A204.1 (cell line): Measurements from ENCODE around the gene PIP5K1C.
"Not testable (repeated sequence)": the region's sequence is repeated elsewhere in the genome, so short reads cannot be mapped to it uniquely, and the experiment has no call there.

Experiments used
- FAIRE-seq: peaks from 2 replicates; lab custom pipeline; 2012; peaks lifted over from hg19 to GRCh38; lab: Jason Lieb, UNC

The PIP5K1C gene

GRCh38 chr19:3673506-3674439 lies 26.5 kb downstream of the PIP5K1C start:
- no peak for FAIRE-seq

DNA sequence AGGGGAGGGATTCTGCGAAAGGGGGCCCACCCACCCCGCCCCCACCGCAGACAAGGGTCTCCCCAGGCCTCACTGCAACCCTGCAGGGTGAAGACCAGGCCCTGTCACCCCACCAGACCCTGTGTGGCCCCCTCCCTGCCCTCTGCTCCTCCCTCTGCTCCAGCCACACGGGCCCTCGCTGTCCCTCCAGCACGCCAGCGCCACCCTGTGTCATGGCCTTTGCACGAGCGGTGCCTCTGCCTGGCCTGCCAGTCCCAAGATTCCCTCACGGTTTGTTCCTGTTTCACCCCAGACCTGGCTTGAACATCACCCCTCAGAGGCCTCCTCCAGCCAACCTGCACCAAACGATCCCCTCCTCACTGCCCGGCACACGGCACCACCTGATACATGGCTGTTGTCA lies 27.3 kb downstream of the PIP5K1C start:
- FAIRE-seq, result no peak

GRCh38 chr19:3672575-3672948 lies 27.7 kb downstream of the PIP5K1C start:
- FAIRE-seq, result no peak

- FAIRE-seq, result no peak
These were observed 28.3 kb downstream of the PIP5K1C start for GRCh38 chr19:3671680-3672574.

DNA sequence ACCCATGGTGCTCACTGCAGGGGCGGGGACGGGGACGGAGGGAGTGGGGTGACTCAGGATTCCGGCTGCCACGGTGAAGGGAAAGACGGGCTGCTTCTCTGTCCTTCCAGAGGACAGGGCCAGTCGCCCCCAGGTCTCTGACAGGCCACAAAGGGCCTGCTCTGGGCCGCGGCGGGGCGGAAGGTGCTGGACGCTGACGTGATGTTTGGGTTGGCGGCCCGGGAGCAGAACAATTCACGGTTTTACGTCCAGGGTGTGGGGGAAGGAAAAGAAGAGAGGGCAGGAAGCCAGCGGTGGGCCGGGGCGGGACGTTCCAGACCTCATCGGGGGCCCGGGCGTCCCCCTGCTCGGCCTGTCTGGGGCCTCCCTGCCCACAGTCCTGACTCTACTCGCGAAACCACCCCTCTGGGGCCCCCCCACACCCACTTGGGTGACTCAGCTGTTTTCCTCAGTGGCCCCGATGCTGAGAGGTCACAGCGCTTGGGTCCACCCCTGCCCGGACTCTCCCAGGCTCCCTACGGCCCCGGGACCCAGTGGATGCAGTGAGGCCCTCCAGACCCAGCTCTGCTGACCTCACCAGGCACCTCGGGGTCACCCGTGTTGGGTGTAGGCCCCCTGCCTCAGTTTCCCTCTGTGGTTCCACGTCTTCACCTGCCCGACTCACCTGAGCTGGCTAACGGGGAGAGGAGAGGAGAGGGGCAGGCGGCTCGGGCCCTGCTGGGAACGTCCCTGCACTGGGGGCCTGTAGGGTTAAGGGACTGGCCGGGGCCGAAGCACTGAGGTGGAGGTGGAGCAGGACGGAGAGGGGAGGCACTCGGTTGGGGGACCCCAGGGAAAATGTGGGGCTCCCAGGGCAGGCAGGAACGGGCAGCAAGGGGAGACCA lies 29.2 kb downstream of the PIP5K1C start:
- no peak for FAIRE-seq

- FAIRE-seq, result no peak
These were observed 30.1 kb downstream of the PIP5K1C start for GRCh38 chr19:3669947-3670795.

DNA sequence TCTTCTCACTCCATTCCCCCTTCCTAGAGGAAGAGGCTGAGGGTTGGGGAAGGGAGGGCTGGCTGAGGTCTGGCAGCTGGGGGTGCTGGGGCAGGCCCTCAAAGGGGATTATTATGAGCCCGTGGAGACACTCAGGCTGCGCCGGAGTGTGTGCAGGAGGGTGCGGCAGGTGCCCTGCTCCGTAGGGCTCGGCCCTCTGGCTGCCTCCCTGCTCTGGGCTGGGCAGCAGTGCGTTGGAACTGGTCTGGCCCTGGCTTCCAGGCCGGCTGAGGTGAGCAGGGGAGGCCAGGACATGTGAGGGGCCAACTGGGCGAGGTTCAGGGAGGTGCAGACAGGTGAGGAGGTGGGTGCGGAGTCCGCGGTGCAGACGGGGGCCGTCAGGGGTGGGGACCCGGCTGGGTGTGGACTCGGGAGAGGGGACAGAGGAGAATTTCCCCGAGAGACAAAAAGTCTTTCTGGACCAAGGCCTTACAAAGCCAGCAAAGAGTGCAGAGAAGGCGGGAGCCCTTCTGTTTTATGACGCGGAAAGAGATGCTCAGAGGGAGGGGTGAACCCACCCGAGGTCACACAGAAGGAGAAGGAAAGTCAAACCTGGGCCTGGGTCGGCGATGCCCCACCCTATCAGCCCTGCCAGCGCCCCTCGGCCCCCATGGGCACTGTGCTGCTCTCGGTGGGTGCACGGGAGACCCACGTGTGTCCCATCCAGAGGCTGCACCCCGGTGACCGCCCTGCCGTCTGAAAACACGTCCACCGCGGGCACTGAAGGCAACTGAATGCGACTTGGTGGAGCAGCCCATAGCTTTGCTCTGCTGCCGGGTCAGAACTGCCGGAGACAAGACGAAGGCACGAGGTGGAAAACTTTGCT lies 31.0 kb downstream of the PIP5K1C start:
- FAIRE-seq, result no peak

DNA sequence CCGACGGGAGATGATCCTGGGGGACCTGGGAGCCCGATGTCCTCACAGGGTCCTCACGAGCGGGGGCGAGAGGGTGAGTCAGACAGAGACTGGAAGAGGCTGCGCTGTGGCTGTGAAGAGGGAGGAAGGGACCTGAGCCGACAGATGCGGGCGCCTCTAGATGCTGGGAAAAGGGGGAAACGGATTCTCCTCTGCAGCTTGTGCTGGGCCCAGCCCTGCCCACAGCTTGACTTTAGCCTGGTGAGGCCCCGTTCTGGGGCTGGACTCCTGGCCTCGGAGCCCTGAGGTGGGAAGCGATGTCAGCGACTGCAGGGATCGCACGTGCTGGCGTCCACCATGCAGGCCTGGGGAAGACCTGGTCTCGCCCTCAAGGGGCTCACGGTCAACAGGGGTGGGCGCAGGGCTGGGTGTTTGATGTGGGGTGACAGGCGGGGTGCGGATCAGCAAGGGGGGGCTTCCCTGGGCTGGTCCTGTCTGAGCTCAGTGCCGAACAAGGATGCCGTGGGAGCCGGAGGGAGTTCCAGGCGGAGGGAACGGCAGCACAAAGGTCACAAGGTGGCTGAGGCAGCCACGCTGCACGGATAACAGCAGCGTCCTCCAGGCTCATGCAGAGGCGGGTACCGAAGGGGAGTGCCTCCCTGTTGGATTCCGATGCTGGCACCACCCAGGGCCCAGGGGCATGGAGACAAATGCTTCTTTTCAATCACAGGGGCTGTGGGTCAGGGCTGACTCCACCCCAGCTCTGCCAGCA lies 31.8 kb downstream of the PIP5K1C start:
- no peak for FAIRE-seq

GRCh38 chr19:3667766-3668165 lies 32.5 kb downstream of the PIP5K1C start:
- no peak for FAIRE-seq

GRCh38 chr19:3667037-3667638 lies 33.1 kb downstream of the PIP5K1C start:
- no peak for FAIRE-seq

GRCh38 chr19:3666545-3666856 lies 33.8 kb downstream of the PIP5K1C start:
- not testable (repeated sequence) for FAIRE-seq

GRCh38 chr19:3665681-3666544 lies 34.4 kb downstream of the PIP5K1C start:
- no peak for FAIRE-seq

DNA sequence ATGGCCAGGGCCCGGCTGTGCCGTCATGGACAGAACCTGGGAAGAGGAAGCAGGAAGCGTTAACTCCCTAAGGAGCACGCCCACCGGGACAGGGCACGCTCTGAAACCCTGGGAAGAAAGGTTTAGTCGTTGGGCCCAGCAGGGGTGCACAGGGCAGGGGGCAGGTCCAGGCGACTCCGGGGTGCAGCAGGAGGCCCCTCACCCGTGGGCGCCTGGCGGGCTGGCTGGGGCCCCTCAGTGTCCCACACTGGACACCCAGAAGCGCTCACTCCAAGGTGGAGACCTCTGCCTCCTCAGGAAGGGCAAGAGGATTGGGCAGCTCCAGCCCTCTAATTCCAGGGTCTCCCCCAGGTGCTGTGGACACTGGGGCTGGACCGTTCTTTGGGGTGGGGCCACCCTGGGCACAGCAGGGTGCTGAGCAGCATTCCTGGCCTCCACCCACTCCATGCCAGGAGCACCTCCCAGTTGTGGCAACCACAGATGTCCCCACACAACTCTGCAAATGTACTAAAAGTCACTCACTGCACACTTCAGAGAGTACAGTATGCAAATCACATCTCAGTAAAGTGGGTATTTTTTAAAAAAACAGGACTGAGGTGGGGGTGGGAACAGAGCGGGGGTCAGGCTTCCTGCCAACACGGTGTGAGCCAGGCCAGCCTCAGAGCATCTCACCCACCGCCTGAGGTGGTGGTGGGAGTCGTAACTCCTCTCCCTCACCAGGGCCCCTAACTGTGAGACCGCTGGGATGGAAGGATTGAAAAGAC lies 35.2 kb downstream of the PIP5K1C start:
- FAIRE-seq, result no peak

DNA sequence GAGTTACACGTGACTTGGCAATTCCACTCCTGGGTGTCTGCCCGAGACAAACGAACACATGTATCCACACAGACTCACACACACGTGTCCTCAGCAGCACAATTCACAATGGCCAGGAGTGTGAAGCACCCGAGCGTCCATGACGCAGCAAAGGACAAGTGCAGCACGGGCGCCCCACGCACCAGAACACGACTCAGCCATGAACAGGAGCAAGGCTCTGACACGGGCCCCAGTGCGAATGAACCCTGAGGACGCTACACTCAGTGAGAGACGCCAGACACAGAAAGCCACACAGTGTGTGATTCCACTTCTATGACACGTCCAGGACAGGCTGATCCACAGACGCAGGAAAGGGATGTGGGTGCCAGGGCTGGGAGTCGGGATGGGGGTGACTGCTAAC lies 36.4 kb downstream of the PIP5K1C start:
- FAIRE-seq, result no peak

- FAIRE-seq, result no peak
These were observed 38.7 kb downstream of the PIP5K1C start for GRCh38 chr19:3661284-3662238.
